CD4-positive, alpha-beta T cell treated with Interleukin-4 for 4 hours (primary cell): ENCODE results near the gene HS6ST3.

Source experiments
- DNase-seq: peaks from one replicate; pipeline ENCODE4 v3.0.0-alpha.2; 2020

The HS6ST3 gene

GRCh38 chr13:96673825-96674224 is 583.9 kb downstream of the HS6ST3 start:
- no peak for DNase-seq

GRCh38 chr13:96677029-96677428 is 587.1 kb downstream of the HS6ST3 start:
- DNase-seq, result no peak

- no peak for DNase-seq
Measured at GRCh38 chr13:96678801-96679200, 588.9 kb downstream of the HS6ST3 start.

GRCh38 chr13:96680898-96681297 is 591.0 kb downstream of the HS6ST3 start:
- DNase-seq, result no peak

- DNase-seq, result no peak
Measured at GRCh38 chr13:96681766-96682165, 591.9 kb downstream of the HS6ST3 start.

- DNase-seq, result no peak
Measured at GRCh38 chr13:96684469-96684868, 594.6 kb downstream of the HS6ST3 start.

- no peak for DNase-seq
Measured at GRCh38 chr13:96684907-96685306, 595.0 kb downstream of the HS6ST3 start.

GRCh38 chr13:96686286-96686685 is 596.4 kb downstream of the HS6ST3 start:
- DNase-seq, result no peak

- no peak for DNase-seq
Measured at GRCh38 chr13:96687191-96687590, 597.3 kb downstream of the HS6ST3 start.

GRCh38 chr13:96690998-96691397 is 601.1 kb downstream of the HS6ST3 start:
- DNase-seq, result no peak

- no peak for DNase-seq
Measured at GRCh38 chr13:96696389-96696900, 606.5 kb downstream of the HS6ST3 start.

- no peak for DNase-seq
Measured at GRCh38 chr13:96700657-96701056, 610.8 kb downstream of the HS6ST3 start.

GRCh38 chr13:96707146-96707545 is 617.2 kb downstream of the HS6ST3 start:
- no peak for DNase-seq

- no peak for DNase-seq
Measured at GRCh38 chr13:96710166-96710862, 620.4 kb downstream of the HS6ST3 start.

- no peak for DNase-seq
Measured at GRCh38 chr13:96720446-96720845, 630.5 kb downstream of the HS6ST3 start.

- no peak for DNase-seq
Measured at GRCh38 chr13:96726651-96727050, 636.7 kb downstream of the HS6ST3 start.

- DNase-seq, result no peak
Measured at GRCh38 chr13:96728463-96728862, 638.6 kb downstream of the HS6ST3 start.

GRCh38 chr13:96730676-96731075 is 640.8 kb downstream of the HS6ST3 start:
- DNase-seq, result no peak

GRCh38 chr13:96734499-96734898 is 644.6 kb downstream of the HS6ST3 start:
- no peak for DNase-seq

GRCh38 chr13:96741779-96742178 is 651.9 kb downstream of the HS6ST3 start:
- no peak for DNase-seq

GRCh38 chr13:96743296-96744089 is 653.6 kb downstream of the HS6ST3 start:
- DNase-seq, result no peak

- no peak for DNase-seq
Measured at GRCh38 chr13:96744367-96745331, 654.7 kb downstream of the HS6ST3 start.

GRCh38 chr13:96746886-96747285 is 657.0 kb downstream of the HS6ST3 start:
- no peak for DNase-seq
